HG02840 (cell line): ENCODE measurements around the gene OIT3.

ENCODE experiments used
- ATAC-seq: cut with Tn5 transposase; IDR thresholded peaks from one replicate; pipeline ENCODE4 v1.9.1; 2021; ENCODE audit warnings: mild to moderate bottlenecking, moderate library complexity, moderate number of reproducible peaks; ENCODE audit not compliant: unreplicated experiment, low FRiP score

Gene OIT3

GRCh38 chr10:72893136-72893798 lies at the start of gene OIT3:
OIT3 (plus strand) TSS chr10:72893739; CDS start chr10:72893799, 60 bp downstream.
- no peak for ATAC-seq

- no peak for ATAC-seq
These were observed 47.3 kb upstream of the OIT3 start for GRCh38 chr10:72846238-72846637.

GRCh38 chr10:72847681-72848080 lies 45.9 kb upstream of the OIT3 start:
- no peak for ATAC-seq

- ATAC-seq: no peak
These were observed 42.7 kb upstream of the OIT3 start for GRCh38 chr10:72850861-72851260.

- no peak for ATAC-seq
These were observed 42.0 kb upstream of the OIT3 start for GRCh38 chr10:72851509-72851908.

GRCh38 chr10:72852508-72852907 lies 41.0 kb upstream of the OIT3 start:
- no peak for ATAC-seq

GRCh38 chr10:72855129-72855528 lies 38.4 kb upstream of the OIT3 start:
- no peak for ATAC-seq

- no peak for ATAC-seq
These were observed 37.7 kb upstream of the OIT3 start for GRCh38 chr10:72855790-72856189.

GRCh38 chr10:72858067-72858466 lies 35.5 kb upstream of the OIT3 start:
- no peak for ATAC-seq

GRCh38 chr10:72862957-72863356 lies 30.6 kb upstream of the OIT3 start:
- no peak for ATAC-seq

GRCh38 chr10:72875250-72876055 lies 18.1 kb upstream of the OIT3 start:
- no peak for ATAC-seq

- no peak for ATAC-seq
These were observed 14.3 kb upstream of the OIT3 start for GRCh38 chr10:72879245-72879644.

- no peak for ATAC-seq
These were observed 12.2 kb upstream of the OIT3 start for GRCh38 chr10:72881291-72881690.

GRCh38 chr10:72883861-72884260 lies 9.7 kb upstream of the OIT3 start:
- ATAC-seq: no peak

- ATAC-seq: no peak
These were observed 7.6 kb upstream of the OIT3 start for GRCh38 chr10:72885953-72886352.

GRCh38 chr10:72886621-72887020 lies 6.9 kb upstream of the OIT3 start:
- no peak for ATAC-seq

GRCh38 chr10:72887043-72887442 lies 6.5 kb upstream of the OIT3 start:
- no peak for ATAC-seq

- ATAC-seq: no peak
These were observed 5.3 kb upstream of the OIT3 start for GRCh38 chr10:72888151-72888638.

- ATAC-seq: no peak
These were observed 4.1 kb upstream of the OIT3 start for GRCh38 chr10:72889391-72889831.

- no peak for ATAC-seq
These were observed 3.5 kb upstream of the OIT3 start for GRCh38 chr10:72890086-72890485.

- ATAC-seq: no peak
These were observed 1.8 kb downstream of the OIT3 start for GRCh38 chr10:72895236-72895850.
